Parathyroid adenoma (tissue), 2 donors: Measurements from ENCODE around the gene CEP112.

Experiments used
- H2AFZ ChIP-seq: fragments of 300-600 bp; sonication (generic); one replicate; pipeline ENCODE4 v1.7.0; 2017; ENCODE audit warnings: antibody characterized with exemption, mild to moderate bottlenecking
- H3K27ac ChIP-seq: fragments of 300-600 bp; sonication (generic); one replicate; pipeline ENCODE4 v1.7.0; 2017
- H3K27me3 ChIP-seq: fragments of 300-600 bp; sonication (generic); one replicate; pipeline ENCODE4 v1.7.0; 2017; ENCODE audit warnings: low read length; ENCODE audit not compliant: control insufficient read depth, insufficient read depth
- H3K36me3 ChIP-seq: fragments of 300-600 bp; sonication (generic); one replicate; pipeline ENCODE4 v1.7.0; 2017; ENCODE audit warnings: low read length; ENCODE audit not compliant: control insufficient read depth, insufficient read depth
- H3K4me1 ChIP-seq: fragments of 300-600 bp; sonication (generic); one replicate; pipeline ENCODE4 v1.7.0; 2017; ENCODE audit warnings: control low read depth
- H3K4me2 ChIP-seq: fragments of 300-600 bp; sonication (generic); one replicate; pipeline ENCODE4 v1.7.0; 2017; ENCODE audit warnings: low read length
- H3K4me3 ChIP-seq: fragments of 300-600 bp; sonication (generic); one replicate; pipeline ENCODE4 v1.7.0; 2017; ENCODE audit warnings: low read depth, low read length
- H3K79me2 ChIP-seq: fragments of 300-600 bp; sonication (generic); one replicate; pipeline ENCODE4 v1.7.0; 2017; ENCODE audit warnings: control low read depth
- H3K9ac ChIP-seq: fragments of 300-600 bp; sonication (generic); one replicate; pipeline ENCODE4 v1.7.0; 2017; ENCODE audit warnings: mild to moderate bottlenecking
- H3K9me3 ChIP-seq: fragments of 300-600 bp; sonication (generic); one replicate; pipeline ENCODE4 v1.7.0; 2017; ENCODE audit warnings: low read length; ENCODE audit not compliant: control insufficient read depth
- TF ChIP-seq, protein P1 (sequence below): fragments of 300-600 bp; sonication (generic); IDR thresholded peaks from one replicate; pipeline ENCODE4 v1.7.0; 2017; ENCODE audit warnings: antibody characterized with exemption, mild to moderate bottlenecking
- donor health status: primary hyperparathyroidism.

CEP112 gene

DNA sequence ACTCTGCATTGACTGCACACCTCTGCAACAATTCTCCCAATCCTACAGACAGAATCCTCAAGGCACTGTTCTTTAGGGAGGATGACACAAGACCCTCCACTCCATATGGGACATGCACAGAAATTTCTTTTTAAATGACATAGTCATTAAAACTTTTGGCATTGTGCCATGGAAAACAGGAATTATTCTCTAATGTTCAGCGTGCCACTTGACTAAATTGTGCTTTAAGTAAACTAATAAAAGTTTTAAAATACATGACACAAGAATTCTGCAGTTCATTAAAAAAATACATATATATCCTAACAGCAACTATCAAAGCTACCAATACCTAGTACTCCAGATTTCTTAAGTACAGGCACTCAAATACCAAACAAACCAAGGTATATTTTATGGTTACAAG, 16.0 kb downstream of the CEP112 start:
- Histone ChIP-seq H3K9ac (no peak overlapping the region), H3K36me3 (no peaks in the 10 kb centered on the region), H3K27ac (no peak overlapping the region), H3K79me2 (no peaks in the 10 kb centered on the region), H2AFZ (no peak overlapping the region), H3K27me3 (no peaks in the 10 kb centered on the region), H3K9me3 (no peaks in the 10 kb centered on the region), H3K4me2 (no peak overlapping the region), H3K4me3 (no peak overlapping the region), H3K4me1 (no peaks in the 10 kb centered on the region)
- TF ChIP-seq, protein P1, sequence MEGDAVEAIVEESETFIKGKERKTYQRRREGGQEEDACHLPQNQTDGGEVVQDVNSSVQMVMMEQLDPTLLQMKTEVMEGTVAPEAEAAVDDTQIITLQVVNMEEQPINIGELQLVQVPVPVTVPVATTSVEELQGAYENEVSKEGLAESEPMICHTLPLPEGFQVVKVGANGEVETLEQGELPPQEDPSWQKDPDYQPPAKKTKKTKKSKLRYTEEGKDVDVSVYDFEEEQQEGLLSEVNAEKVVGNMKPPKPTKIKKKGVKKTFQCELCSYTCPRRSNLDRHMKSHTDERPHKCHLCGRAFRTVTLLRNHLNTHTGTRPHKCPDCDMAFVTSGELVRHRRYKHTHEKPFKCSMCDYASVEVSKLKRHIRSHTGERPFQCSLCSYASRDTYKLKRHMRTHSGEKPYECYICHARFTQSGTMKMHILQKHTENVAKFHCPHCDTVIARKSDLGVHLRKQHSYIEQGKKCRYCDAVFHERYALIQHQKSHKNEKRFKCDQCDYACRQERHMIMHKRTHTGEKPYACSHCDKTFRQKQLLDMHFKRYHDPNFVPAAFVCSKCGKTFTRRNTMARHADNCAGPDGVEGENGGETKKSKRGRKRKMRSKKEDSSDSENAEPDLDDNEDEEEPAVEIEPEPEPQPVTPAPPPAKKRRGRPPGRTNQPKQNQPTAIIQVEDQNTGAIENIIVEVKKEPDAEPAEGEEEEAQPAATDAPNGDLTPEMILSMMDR = no peak

DNA sequence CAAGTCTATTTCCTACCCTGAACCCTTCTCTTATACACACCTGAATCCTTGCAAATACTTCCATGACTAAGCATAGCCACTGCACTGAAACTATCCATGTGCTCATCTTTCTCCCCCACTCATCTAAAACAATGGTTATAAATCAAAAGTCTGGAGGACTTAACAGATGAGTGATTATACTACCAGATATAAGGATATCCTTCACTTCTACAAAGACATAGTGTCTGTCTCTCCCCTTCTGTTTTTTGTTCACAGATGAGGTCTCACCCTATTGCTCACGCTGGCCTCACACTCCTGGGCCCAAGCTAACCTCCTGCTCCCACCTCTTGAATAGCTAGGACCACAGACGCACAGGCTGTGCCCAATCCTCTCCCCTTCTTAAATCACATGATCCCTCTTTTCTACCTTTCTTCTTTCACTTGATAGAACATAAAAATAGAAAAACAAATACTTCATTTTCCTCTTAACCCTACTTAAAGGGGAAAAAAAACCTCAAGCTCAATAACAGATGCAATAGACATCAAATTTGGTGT, 19.2 kb downstream of the CEP112 start:
- Histone ChIP-seq H3K27me3 (no peaks in the 10 kb centered on the region), H3K27ac (no peak overlapping the region), H3K4me3 (no peak overlapping the region), H3K9me3 (no peaks in the 10 kb centered on the region), H3K36me3 (no peaks in the 10 kb centered on the region), H3K4me2 (no peak overlapping the region), H3K4me1 (no peaks in the 10 kb centered on the region), H3K79me2 (no peaks in the 10 kb centered on the region), H2AFZ (no peak overlapping the region), H3K9ac (no peak overlapping the region)
- TF ChIP-seq, protein P1 = no peak

DNA sequence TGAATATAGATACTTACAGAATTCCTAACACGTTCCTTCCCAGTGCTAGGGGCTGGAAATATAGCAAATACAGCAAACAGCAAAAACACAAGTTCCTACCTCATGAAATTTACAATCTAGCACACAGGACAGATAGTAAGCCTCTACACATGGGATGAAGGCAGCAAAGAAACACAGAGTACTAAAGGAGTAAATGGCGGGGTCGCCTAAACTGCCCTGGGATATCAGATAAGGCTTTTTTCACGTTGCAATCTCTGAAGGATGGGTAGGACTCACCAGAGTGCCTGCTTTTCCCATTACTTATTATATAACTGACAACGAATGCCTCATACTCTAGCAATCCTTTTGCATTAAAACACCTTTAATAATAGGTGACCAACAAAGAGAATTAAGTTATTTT, 19.8 kb downstream of the CEP112 start:
- Histone ChIP-seq H3K4me3 (no peak overlapping the region), H3K27me3 (no peaks in the 10 kb centered on the region), H3K36me3 (no peaks in the 10 kb centered on the region), H3K9ac (no peak overlapping the region), H3K4me2 (no peak overlapping the region), H3K9me3 (no peaks in the 10 kb centered on the region), H3K79me2 (no peaks in the 10 kb centered on the region), H3K27ac (no peak overlapping the region), H2AFZ (no peak overlapping the region), H3K4me1 (no peaks in the 10 kb centered on the region)
- TF ChIP-seq, protein P1 = no peak

- TF ChIP-seq, protein P1 = no peak
- Histone ChIP-seq H3K4me2 (no peak overlapping the region), H3K27me3 (no peaks in the 10 kb centered on the region), H3K79me2 (no peaks in the 10 kb centered on the region), H3K4me3 (no peak overlapping the region), H2AFZ (no peak overlapping the region), H3K9ac (no peak overlapping the region), H3K9me3 (no peaks in the 10 kb centered on the region), H3K27ac (no peak overlapping the region), H3K4me1 (no peaks in the 10 kb centered on the region), H3K36me3 (no peaks in the 10 kb centered on the region)
These were observed 20.2 kb downstream of the CEP112 start for GRCh38 chr17:66171692-66172091.

GRCh38 chr17:66171172-66171571, 20.8 kb downstream of the CEP112 start:
- Histone ChIP-seq H3K9ac (no peak overlapping the region), H3K79me2 (no peaks in the 10 kb centered on the region), H2AFZ (no peak overlapping the region), H3K27me3 (no peaks in the 10 kb centered on the region), H3K4me2 (no peak overlapping the region), H3K27ac (no peak overlapping the region), H3K4me1 (no peaks in the 10 kb centered on the region), H3K4me3 (no peak overlapping the region), H3K9me3 (no peaks in the 10 kb centered on the region), H3K36me3 (no peaks in the 10 kb centered on the region)
- TF ChIP-seq, protein P1 = no peak
